C4-2B (cell line): ENCODE measurements around the gene RFX8.

Experiments used
- ZFX ChIP-seq: fragments of 450-650 bp; IDR thresholded peaks from 2 replicates; pipeline ENCODE4 v1.6.1; 2017
- TF ChIP-seq, protein P1 (sequence below): fragments of 450-650 bp; conservative IDR thresholded peaks from 2 replicates; pipeline ENCODE4 v1.5.1; 2017; ENCODE audit warnings: mild to moderate bottlenecking

DNA sequence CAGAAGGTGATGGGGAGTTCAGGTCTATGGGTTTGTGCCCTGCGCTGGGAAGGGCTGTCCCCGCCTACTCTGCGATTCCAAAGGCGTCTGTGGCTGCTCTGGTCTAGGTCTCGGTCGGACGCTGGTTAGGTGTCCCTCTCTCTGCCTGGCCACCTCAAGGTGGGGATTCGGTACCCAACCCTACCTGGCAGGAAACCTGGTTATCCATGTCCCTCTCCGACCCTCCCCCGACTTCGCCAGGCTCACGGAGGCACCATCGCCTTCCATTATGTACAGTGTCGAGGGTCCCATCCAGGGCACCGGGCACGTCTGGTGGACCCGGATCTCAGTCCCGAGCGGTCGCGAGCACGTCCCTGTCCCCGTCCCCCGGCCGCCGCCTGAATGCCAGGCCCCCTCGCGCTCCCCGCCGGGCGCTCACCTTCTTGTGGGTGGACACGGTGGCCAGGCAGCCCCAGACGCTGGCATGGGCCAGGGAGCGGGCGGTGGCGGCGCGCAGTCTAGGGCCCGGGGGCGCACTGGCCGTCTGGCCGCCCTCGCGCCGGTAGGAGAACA, 88.2 kb downstream of the RFX8 start:
- TF ChIP-seq, protein P1, sequence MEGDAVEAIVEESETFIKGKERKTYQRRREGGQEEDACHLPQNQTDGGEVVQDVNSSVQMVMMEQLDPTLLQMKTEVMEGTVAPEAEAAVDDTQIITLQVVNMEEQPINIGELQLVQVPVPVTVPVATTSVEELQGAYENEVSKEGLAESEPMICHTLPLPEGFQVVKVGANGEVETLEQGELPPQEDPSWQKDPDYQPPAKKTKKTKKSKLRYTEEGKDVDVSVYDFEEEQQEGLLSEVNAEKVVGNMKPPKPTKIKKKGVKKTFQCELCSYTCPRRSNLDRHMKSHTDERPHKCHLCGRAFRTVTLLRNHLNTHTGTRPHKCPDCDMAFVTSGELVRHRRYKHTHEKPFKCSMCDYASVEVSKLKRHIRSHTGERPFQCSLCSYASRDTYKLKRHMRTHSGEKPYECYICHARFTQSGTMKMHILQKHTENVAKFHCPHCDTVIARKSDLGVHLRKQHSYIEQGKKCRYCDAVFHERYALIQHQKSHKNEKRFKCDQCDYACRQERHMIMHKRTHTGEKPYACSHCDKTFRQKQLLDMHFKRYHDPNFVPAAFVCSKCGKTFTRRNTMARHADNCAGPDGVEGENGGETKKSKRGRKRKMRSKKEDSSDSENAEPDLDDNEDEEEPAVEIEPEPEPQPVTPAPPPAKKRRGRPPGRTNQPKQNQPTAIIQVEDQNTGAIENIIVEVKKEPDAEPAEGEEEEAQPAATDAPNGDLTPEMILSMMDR = no peak
- TF ChIP-seq ZFX = no peak
